Measurements from ENCODE around the gene TMEM151A. TPM values are rescaled to one million over a fixed set of nuclear protein-coding genes. Genes with fewer than 3 reads are reported as not detected.
A peak's percentile ranks its signal among the peaks of the same experiment; 100 is the strongest.

Gene TMEM151A
- total RNA-seq, 1 donor from 2014 or later = not detected

DNA sequence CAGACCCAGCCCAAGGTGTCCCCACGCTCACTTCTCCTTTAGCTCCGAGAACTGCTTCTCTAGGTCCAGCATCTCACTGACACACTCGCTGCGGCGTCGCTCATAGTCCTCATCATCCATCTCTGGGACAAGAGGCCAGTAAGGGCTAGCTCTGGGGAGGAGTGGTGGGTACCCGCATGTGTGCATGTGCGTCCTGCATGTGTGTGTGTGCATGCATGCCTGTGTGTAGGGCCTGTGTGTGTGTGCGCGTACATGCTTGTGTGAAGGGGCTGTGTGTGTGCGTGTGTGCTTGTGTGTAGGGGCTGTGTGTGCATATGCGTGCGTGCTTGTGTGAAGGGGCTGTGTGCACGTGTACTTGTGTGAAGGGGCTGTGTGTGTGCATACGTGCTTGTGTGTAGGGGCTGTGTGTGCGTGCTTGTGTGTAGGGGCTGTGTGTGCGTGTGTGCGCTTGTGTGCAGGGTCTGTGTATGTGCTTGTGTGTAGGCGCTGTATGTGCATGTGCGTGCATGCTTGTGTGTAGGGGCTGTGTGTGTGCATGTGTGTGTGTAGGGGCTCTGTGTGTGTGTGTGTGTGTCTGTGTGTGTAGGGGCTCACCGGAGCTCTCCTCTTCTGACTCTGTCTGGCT, 49.9 kb downstream of the TMEM151A start:
- H3K9me3 ChIP-seq = no peaks in the 10 kb centered on the region
- TF ChIP-seq CTCF (IDR thresholded peaks at IDR 0.05) = no peak
- no peak for ATAC-seq
- peak; percentile 39 for DNase-seq
- no peaks in the 10 kb centered on the region for H3K27me3 ChIP-seq (ENCODE audit: low read depth)
- peaks cover 57% of the 10 kb centered on the region for H3K36me3 ChIP-seq
- peaks cover 39% of the 10 kb centered on the region for H3K4me1 ChIP-seq
- no peak overlapping the region for H3K4me3 ChIP-seq
- intact Hi-C loops (cut with DNase I) = no loop called here
- H3K27ac ChIP-seq = no peak overlapping the region

- Histone ChIP-seq H3K4me1 (peaks cover 39% of the 10 kb centered on the region), H3K4me3 (no peak overlapping the region), H3K27ac (no peak overlapping the region), H3K36me3 (peaks cover 44% of the 10 kb centered on the region), H3K9me3 (no peaks in the 10 kb centered on the region), H3K27me3 (ENCODE audit: low read depth) (no peaks in the 10 kb centered on the region)
- no peak for TF ChIP-seq CTCF (IDR thresholded peaks at IDR 0.05)
- ATAC-seq = no peak
- intact Hi-C loops (cut with DNase I) = no loop called here
- DNase-seq = peak; percentile 8
These were observed 51.5 kb downstream of the TMEM151A start for GRCh38 chr11:66343176-66343575.

- DNase-seq = peak; percentile 100
- peaks cover 39% of the 10 kb centered on the region for H3K4me1 ChIP-seq
- TF ChIP-seq CTCF (IDR thresholded peaks at IDR 0.05) = peak; percentile 30
- H3K4me3 ChIP-seq = peak within 1 kb of the TSS; percentile 85
- H3K27ac ChIP-seq = peak within 1 kb of the TSS; percentile 89
- intact Hi-C loops (cut with DNase I) = no loop called here
- H3K27me3 ChIP-seq (ENCODE audit: low read depth) = no peaks in the 10 kb centered on the region
- no peaks in the 10 kb centered on the region for H3K9me3 ChIP-seq
- peak; percentile 90 to 93 for ATAC-seq
- peaks cover 29% of the 10 kb centered on the region for H3K36me3 ChIP-seq
These were observed 53.0 kb downstream of the TMEM151A start, which contains the start of gene BRMS1 for GRCh38 chr11:66344550-66345315. Gene BRMS1 (minus strand): TSS chr11:66345104. CDS start chr11:66342234, 2,870 bp downstream.

DNA sequence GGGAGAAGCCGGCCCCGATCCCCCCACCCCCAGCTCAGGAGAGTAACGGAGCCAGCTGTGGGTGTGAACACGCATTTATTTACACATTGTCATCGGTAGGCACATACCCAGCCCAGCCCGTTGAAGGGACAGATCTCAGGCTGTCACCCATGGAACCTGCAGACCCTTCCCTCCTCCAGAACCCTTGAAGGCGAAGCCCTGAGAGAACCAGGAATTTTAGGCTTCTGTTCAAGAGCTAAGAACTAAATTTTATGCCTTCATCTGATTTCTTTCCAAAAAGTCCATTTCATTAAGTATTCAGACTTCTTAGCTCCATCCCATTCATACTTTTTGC, 53.6 kb downstream of the TMEM151A start:
- DNase-seq = no peak
- Histone ChIP-seq H3K36me3 (peaks cover 23% of the 10 kb centered on the region), H3K9me3 (no peaks in the 10 kb centered on the region), H3K27me3 (ENCODE audit: low read depth) (no peaks in the 10 kb centered on the region), H3K4me3 (peak overlapping the region; percentile 85), H3K4me1 (peaks cover 39% of the 10 kb centered on the region), H3K27ac (peak overlapping the region; percentile 89)
- no peak for TF ChIP-seq CTCF (IDR thresholded peaks at IDR 0.05)
- intact Hi-C loops (cut with DNase I) = no loop called here
- peak in 1 of 2 donors; percentile 18 for ATAC-seq

Other genes with a start within 250 kb of the TMEM151A start
- gene GAL3ST3, start 242.7 kb upstream of the TMEM151A start, total RNA-seq = not detected
- 145 TPM for gene SF3B2, start 239.5 kb upstream of the TMEM151A start, total RNA-seq
- gene PACS1, start 221.6 kb upstream of the TMEM151A start, total RNA-seq = 50.8 TPM
- 24.3 TPM for gene KLC2, start 34.2 kb upstream of the TMEM151A start, total RNA-seq
- gene RAB1B, start 23.3 kb upstream of the TMEM151A start, total RNA-seq = 138 TPM
- 0.89 TPM for gene CNIH2, start 13.7 kb upstream of the TMEM151A start, total RNA-seq
- 67.8 TPM for gene YIF1A, start 2.8 kb upstream of the TMEM151A start, total RNA-seq
- gene CD248, start 25.1 kb downstream of the TMEM151A start, total RNA-seq = 28.7 TPM
- 8.2 TPM for gene RIN1, start 44.5 kb downstream of the TMEM151A start, total RNA-seq
- 37.8 TPM for gene BRMS1, start 53.2 kb downstream of the TMEM151A start, total RNA-seq
- 22.6 TPM for gene B4GAT1, start 55.7 kb downstream of the TMEM151A start, total RNA-seq
- 10.6 TPM for gene SLC29A2, start 79.9 kb downstream of the TMEM151A start, total RNA-seq
- not detected for gene NPAS4, start 129.1 kb downstream of the TMEM151A start, total RNA-seq
- 32.7 TPM for gene MRPL11, start 147.0 kb downstream of the TMEM151A start, total RNA-seq
- gene PELI3, start 175.0 kb downstream of the TMEM151A start, total RNA-seq = 21.4 TPM
- 32.7 TPM for gene DPP3, start 188.5 kb downstream of the TMEM151A start, total RNA-seq
- 41.4 TPM for gene BBS1, start 218.7 kb downstream of the TMEM151A start, total RNA-seq

Measured in lower lobe of right lung (tissue), 2 donors.